ENCODE results near the gene LIPM.

LIPM gene

GRCh38 chr10:88800152-88801125, 2.1 kb upstream of the LIPM start:
- intact Hi-C loops (cut with DNase I): no loop called here
- no peak for DNase-seq

- intact Hi-C loops (cut with DNase I): no loop called here
- no peak for DNase-seq
These were observed 1.1 kb downstream of the LIPM start for GRCh38 chr10:88803641-88804040.

- intact Hi-C loops (cut with DNase I): no loop called here
- DNase-seq: no peak
These were observed 1.7 kb downstream of the LIPM start for GRCh38 chr10:88804083-88804812.

- no peak for DNase-seq
- intact Hi-C loops (cut with DNase I): no loop called here
These were observed 2.8 kb downstream of the LIPM start for GRCh38 chr10:88805361-88805760.

- intact Hi-C loops (cut with DNase I): no loop called here
- DNase-seq: no peak
These were observed 3.4 kb downstream of the LIPM start for GRCh38 chr10:88805924-88806323.

- no peak for DNase-seq
- intact Hi-C loops (cut with DNase I): loop anchor here (10.0 kb wide), 1 partner anchor 245 kb away; no protein-coding TSS in a partner anchor
These were observed 7.1 kb downstream of the LIPM start for GRCh38 chr10:88809621-88810020.

GRCh38 chr10:88810196-88810961, 7.8 kb downstream of the LIPM start:
- DNase-seq: no peak
- intact Hi-C loops (cut with DNase I): loop anchor here (10.0 kb wide), 1 partner anchor 246 kb away; no protein-coding TSS in a partner anchor

GRCh38 chr10:88813200-88813599, 10.7 kb downstream of the LIPM start:
- intact Hi-C loops (cut with DNase I): loop anchor here (10.0 kb wide), 1 partner anchor 248 kb away; no protein-coding TSS in a partner anchor

GRCh38 chr10:88819290-88819689, 16.8 kb downstream of the LIPM start:
- DNase-seq: no peak
- intact Hi-C loops (cut with DNase I): loop anchor here (10.0 kb wide), 1 partner anchor 254 kb away; no protein-coding TSS in a partner anchor

More at GRCh38 chr10:88813200-88813599, 10.7 kb downstream of the LIPM start:
- DNase-seq: no peak

- intact Hi-C loops (cut with DNase I): no loop called here
- DNase-seq: no peak
These were observed 18.3 kb downstream of the LIPM start for GRCh38 chr10:88820748-88821401.

- intact Hi-C loops (cut with DNase I): no loop called here
- no peak for DNase-seq
These were observed 23.9 kb downstream of the LIPM start for GRCh38 chr10:88826388-88826787.

- DNase-seq: no peak
- intact Hi-C loops (cut with DNase I): no loop called here
These were observed 25.1 kb downstream of the LIPM start for GRCh38 chr10:88827671-88828070.

- no peak for DNase-seq
- intact Hi-C loops (cut with DNase I): no loop called here
These were observed 25.8 kb downstream of the LIPM start for GRCh38 chr10:88828310-88828709.

GRCh38 chr10:88830643-88831268, 28.2 kb downstream of the LIPM start:
- intact Hi-C loops (cut with DNase I): no loop called here
- DNase-seq: no peak

GRCh38 chr10:88831709-88832108, 29.2 kb downstream of the LIPM start:
- DNase-seq: no peak
- intact Hi-C loops (cut with DNase I): no loop called here

- DNase-seq: no peak
- intact Hi-C loops (cut with DNase I): no loop called here
These were observed 29.8 kb downstream of the LIPM start for GRCh38 chr10:88832376-88832775.

GRCh38 chr10:88833156-88833555, 30.6 kb downstream of the LIPM start:
- intact Hi-C loops (cut with DNase I): no loop called here
- no peak for DNase-seq

GRCh38 chr10:88833723-88834122, 31.2 kb downstream of the LIPM start:
- no peak for DNase-seq
- intact Hi-C loops (cut with DNase I): no loop called here

GRCh38 chr10:88835096-88835909, 32.8 kb downstream of the LIPM start:
- DNase-seq: peak; percentile 71 to 97 (median 86)

More at GRCh38 chr10:88835096-88835909, 32.8 kb downstream of the LIPM start:
- intact Hi-C loops (cut with DNase I): loop anchor here (1.0 kb wide), 1 partner anchor 97 kb away; no protein-coding TSS in a partner anchor

Data from posterior cingulate gyrus (tissue), 11 donors.